Measurements from ENCODE around the gene SRRM4. TPM values are rescaled to one million over a fixed set of nuclear protein-coding genes. Genes with fewer than 3 reads are reported as not detected.

The SRRM4 gene
- total and polyA plus RNA-seq, 8 donors = 0.05 to 0.48 (median 0.39) TPM; not detected in 1

DNA sequence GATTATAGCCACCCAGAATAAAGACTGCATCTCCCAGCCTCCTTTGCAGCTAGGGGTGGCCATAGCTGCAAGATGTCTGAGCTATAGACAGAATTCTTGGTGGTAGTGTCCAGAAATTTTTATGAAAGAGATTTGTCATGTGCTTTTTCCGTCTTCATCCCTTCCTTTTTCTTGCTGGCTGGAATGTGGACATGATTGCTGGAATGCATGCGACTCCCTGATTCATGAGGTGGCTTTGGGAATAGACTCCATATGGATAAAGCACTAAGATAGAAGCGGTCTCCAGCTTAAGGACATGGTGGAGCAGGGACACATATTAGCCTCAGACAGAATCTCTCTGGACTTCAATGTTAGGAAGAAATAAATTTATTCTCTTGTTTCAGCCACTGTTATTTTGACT lies 187.4 kb downstream of the SRRM4 start:
- ATAC-seq (no peak), DNase-seq (no peak)
- H3K4me1 ChIP-seq = no peaks in the 10 kb centered on the region
- TF ChIP-seq CTCF (IDR thresholded peaks at IDR 0.05) = no peak
- no peaks in the 10 kb centered on the region for H3K36me3 ChIP-seq
- no peaks in the 10 kb centered on the region for H3K27me3 ChIP-seq
- no peak overlapping the region for H3K4me3 ChIP-seq
- no peak overlapping the region for H3K27ac ChIP-seq
- intact Hi-C loops (cut with DNase I) = no loop called here
- H3K9me3 ChIP-seq = no peaks in the 10 kb centered on the region

GRCh38 chr12:119169150-119169549 lies 187.8 kb downstream of the SRRM4 start:
- ATAC-seq = peak; percentile 82
- intact Hi-C loops (cut with DNase I) = no loop called here
- Histone ChIP-seq H3K27me3 (no peaks in the 10 kb centered on the region), H3K4me1 (no peaks in the 10 kb centered on the region), H3K36me3 (no peaks in the 10 kb centered on the region), H3K9me3 (no peaks in the 10 kb centered on the region), H3K4me3 (no peak overlapping the region), H3K27ac (no peak overlapping the region)
- TF ChIP-seq CTCF (IDR thresholded peaks at IDR 0.05) = no peak
- DNase-seq = peak in 1 of 4 donors; percentile 50

DNA sequence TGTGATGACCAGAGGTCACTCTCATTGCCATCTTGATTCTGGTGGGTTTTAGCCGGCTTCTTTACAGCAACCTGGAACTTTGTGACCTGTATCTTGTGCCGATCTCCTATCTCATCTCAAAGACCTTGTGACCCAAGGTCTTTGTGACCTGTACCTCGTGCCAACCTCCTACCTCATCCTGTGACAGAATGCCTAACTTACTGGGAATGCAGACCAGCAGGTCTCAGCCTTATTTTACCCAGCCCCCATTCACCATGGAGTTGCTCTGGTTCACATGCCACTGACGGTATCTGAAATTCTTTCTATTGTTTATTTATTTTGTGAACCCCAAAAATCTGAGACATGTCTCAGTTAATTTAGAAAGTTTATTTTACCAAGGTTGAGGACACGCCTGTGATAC lies 189.9 kb downstream of the SRRM4 start:
- Histone ChIP-seq H3K9me3 (no peaks in the 10 kb centered on the region), H3K27me3 (no peaks in the 10 kb centered on the region), H3K4me3 (no peak overlapping the region), H3K27ac (no peak overlapping the region), H3K36me3 (no peaks in the 10 kb centered on the region), H3K4me1 (peaks cover 0 to 7% of the 10 kb centered on the region in 2 donors)
- ATAC-seq (no peak), DNase-seq (no peak)
- no peak for TF ChIP-seq CTCF (IDR thresholded peaks at IDR 0.05)
- intact Hi-C loops (cut with DNase I) = no loop called here

GRCh38 chr12:119171691-119172425 lies 190.5 kb downstream of the SRRM4 start:
- no peak for ATAC-seq
- Histone ChIP-seq H3K36me3 (no peaks in the 10 kb centered on the region), H3K9me3 (no peaks in the 10 kb centered on the region), H3K4me1 (peaks cover 0 to 11% of the 10 kb centered on the region in 2 donors), H3K27me3 (no peaks in the 10 kb centered on the region), H3K27ac (no peak overlapping the region), H3K4me3 (no peak overlapping the region)
- TF ChIP-seq CTCF (IDR thresholded peaks at IDR 0.05) = no peak
- no peak for DNase-seq
- intact Hi-C loops (cut with DNase I) = no loop called here

DNA sequence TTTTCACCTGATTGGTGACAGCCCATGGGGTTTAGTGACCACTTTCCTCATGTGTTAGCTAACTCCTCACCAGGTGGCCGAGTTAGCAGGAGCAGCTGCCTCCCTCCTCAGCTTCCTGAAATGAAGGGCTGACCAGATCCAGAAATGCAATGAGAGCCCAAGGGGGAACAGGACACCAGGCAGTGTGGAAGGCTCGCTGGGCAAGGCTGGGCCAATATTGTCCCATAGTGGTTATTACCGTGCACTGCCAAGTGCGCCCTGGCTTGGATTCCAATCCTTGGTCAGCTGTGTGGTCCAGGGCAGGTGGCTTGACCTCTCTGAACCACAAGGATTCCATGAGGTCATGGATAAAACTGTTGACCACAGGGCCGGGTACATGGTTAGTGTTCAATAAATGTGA lies 193.7 kb downstream of the SRRM4 start:
- Histone ChIP-seq H3K4me1 (peaks cover 0 to 15% of the 10 kb centered on the region in 2 donors), H3K9me3 (no peaks in the 10 kb centered on the region), H3K4me3 (no peak overlapping the region), H3K27me3 (peaks cover 0 to 10% of the 10 kb centered on the region in 2 donors), H3K36me3 (no peaks in the 10 kb centered on the region), H3K27ac (no peak overlapping the region)
- ATAC-seq (no peak), DNase-seq (no peak)
- no peak for TF ChIP-seq CTCF (IDR thresholded peaks at IDR 0.05)
- intact Hi-C loops (cut with DNase I) = no loop called here
